GM10266 (cell line): ENCODE results near the gene EIF4G3.

Experiments used
- DNase-seq: peaks from one replicate; pipeline ENCODE4 v3.0.0; 2012; ENCODE audit errors: extremely low spot score
- TF ChIP-seq, protein P1 (sequence below): IDR thresholded peaks from 2 replicates; pipeline ENCODE4 v1.5.1; 2012; ENCODE audit warnings: mild to moderate bottlenecking, low read depth; ENCODE audit not compliant: control insufficient read depth, insufficient read depth; ENCODE audit errors: missing control alignments

EIF4G3 gene

DNA sequence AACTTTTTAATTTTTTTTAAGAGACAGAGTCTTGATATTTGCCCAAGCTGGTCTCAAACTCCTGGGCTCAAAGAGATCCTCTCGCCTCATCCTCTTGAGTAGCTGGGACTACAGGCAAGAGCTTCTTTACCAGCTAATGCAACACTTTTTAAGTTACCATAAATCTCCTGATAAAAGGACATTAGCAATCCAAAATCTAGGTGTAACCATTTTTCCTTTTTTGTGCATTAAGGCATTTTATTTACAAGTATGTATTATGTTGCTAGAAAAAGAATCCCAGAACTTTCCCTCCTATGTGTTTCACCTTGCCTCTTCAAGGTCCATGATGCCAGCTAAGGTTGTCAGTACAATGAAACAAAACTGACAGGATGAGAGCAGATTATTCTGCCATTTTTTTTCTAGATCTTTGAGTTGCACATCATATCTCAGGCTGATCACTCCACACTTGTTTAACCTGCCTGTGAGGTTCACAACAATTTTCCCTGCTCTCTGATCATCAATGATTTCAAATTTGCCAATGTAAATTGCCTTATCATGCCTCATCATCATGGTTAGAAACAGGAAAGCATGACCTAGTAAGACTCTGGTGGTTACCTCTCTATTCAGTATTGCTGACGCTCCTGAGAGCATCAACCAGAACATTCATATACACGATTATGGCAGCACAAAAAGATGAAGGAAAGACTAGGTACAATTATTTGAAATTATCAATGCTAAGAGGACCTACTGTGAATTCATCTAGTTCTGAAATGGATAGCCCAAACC, 173.2 kb downstream of the EIF4G3 start:
- DNase-seq = no peak

DNA sequence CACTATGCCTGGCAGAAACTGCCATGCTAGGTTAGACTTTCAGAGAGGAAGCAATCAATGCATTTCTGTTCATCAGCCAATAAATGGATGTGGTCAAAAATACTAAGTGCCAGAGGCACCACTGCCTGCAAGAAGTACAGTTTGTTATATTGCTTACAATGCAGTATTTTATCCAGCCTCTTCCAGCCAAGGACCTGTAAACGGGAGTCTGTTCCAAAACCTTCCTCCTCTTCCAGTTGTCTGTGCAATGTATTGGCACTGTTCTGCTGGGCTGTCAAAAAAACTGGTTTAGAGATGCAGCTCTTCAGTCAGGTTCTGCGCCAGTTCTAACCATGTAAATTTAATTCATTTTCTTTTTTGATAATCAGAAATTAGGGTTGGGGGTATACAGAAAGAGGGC, 175.7 kb downstream of the EIF4G3 start:
- TF ChIP-seq, protein P1, sequence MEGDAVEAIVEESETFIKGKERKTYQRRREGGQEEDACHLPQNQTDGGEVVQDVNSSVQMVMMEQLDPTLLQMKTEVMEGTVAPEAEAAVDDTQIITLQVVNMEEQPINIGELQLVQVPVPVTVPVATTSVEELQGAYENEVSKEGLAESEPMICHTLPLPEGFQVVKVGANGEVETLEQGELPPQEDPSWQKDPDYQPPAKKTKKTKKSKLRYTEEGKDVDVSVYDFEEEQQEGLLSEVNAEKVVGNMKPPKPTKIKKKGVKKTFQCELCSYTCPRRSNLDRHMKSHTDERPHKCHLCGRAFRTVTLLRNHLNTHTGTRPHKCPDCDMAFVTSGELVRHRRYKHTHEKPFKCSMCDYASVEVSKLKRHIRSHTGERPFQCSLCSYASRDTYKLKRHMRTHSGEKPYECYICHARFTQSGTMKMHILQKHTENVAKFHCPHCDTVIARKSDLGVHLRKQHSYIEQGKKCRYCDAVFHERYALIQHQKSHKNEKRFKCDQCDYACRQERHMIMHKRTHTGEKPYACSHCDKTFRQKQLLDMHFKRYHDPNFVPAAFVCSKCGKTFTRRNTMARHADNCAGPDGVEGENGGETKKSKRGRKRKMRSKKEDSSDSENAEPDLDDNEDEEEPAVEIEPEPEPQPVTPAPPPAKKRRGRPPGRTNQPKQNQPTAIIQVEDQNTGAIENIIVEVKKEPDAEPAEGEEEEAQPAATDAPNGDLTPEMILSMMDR = no peak
- DNase-seq = no peak

More for the DNA sequence above, 173.2 kb downstream of the EIF4G3 start:
- TF ChIP-seq, protein P1 = no peak

DNA sequence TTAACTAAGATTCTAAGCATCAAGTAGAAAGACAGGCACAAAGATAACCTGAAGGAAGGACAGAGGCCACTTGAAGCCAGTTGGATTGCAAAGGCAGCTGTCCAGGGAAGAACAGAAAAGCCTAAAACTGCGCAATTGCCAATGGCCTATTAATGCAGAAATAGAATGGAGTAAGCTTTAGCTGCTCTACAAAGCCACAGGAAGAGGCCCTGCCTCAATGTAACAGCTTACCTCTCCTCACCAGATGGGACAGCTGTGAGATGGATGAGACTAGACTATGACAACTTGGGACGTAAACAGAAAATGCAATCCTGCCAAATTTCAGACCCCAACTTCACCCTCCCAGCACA, 176.5 kb downstream of the EIF4G3 start:
- DNase-seq = no peak
- TF ChIP-seq, protein P1 = no peak

DNA sequence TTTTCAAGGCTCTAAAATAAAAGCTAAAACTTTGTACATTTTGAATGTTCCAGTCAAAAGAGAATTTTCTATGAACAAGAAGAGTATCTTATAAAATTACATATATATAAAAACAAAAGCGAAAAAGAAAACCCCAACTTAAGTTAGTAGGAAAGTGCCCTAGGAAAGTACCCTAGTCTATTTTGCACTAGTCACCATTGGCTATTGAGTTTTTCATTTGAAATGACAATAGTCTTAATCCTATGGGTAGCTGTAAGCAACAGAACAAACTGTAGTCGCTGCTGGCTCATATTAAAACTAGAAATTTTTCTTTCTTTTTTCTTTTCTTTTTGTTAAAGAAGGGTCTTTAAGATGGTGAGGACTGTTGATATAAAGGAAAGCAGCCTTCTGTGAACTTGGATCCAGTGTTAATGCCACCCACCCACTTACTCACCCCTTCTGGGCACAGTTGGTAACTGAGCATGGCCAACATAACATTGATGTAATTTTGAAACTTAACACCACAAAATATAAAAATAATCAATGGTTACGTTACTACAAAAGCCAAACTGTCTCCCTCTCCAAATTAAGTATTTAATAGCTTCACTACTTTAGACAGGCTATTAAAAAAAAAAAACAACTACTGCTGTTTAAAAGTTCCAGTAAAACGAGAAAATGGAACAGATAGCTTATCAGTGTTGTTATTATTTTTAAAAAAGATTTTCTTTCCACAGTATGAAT, 177.0 kb downstream of the EIF4G3 start:
- no peak for DNase-seq
- TF ChIP-seq, protein P1 = no peak

DNA sequence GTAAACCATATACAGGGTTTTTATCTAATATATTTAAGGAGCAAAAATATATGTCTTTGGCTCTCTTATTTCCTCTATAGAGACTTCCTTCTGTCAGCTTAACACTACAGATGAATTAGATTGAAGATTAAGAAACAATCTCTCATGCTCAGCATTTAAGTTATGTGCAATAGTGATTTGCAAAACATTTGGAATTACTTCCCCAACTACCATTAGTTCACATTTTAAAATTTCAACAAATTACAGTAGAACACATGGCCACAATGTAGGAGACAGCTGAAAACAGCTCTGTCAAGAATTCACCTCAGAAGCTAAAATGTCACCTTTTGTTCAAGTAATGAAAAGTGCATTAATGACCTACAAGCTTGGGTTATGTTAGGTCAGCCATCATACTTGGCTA, 177.9 kb downstream of the EIF4G3 start:
- TF ChIP-seq, protein P1 = no peak
- DNase-seq = no peak

DNA sequence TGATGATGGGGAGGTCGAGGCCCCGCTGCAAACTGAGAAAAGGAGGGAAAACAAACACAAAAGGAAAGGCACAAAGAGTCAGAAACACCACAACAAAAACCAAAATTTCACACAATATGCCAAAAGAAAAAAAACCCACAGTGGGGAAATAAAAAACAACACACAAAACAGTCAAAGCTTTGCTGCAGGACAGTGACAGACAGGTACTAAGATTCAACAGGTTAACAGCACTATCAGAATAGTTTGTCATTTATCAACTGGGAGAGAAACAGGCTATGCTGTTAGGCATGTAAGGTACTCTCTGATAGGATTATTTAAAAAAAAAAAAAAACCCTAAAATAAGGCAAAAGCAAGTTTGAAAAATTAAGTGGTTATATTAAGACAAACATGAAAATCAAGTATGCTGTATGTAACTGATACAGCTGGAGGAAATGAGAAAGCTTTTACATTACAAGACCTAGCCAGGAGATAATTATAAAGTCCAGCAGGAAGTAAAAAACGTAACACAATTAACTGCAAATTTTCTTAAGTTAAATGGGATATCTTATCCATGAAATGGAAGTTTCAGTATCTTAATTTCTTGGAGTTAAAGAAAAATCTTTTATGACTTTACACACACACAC, 179.0 kb downstream of the EIF4G3 start:
- DNase-seq = no peak
- TF ChIP-seq, protein P1 = no peak

DNA sequence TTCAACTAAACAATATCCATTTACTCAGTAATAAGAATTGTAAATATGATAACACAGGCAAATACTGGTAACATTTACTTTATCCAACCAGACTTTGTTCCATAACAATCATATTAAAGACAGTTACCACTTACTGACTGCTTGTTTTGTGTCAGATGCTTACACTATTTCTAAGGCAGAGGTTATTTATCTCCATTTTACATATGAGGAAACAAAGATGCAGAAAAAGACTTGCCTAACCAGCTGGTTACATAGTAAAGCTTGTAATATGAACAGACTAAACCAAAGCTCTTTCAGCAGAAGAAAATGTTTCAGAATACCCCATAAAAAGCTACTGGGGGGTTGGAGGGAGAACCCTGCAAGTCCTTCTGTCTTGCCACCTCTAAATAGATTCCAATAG, 180.1 kb downstream of the EIF4G3 start:
- TF ChIP-seq, protein P1 = no peak
- no peak for DNase-seq
